Measurements from ENCODE around the gene CDH11. TPM values are rescaled to one million over a fixed set of nuclear protein-coding genes. Genes with fewer than 3 reads are reported as not detected.

CDH11 gene
- total RNA-seq, 1 experiment from 2014 or later: 0.64 TPM

DNA sequence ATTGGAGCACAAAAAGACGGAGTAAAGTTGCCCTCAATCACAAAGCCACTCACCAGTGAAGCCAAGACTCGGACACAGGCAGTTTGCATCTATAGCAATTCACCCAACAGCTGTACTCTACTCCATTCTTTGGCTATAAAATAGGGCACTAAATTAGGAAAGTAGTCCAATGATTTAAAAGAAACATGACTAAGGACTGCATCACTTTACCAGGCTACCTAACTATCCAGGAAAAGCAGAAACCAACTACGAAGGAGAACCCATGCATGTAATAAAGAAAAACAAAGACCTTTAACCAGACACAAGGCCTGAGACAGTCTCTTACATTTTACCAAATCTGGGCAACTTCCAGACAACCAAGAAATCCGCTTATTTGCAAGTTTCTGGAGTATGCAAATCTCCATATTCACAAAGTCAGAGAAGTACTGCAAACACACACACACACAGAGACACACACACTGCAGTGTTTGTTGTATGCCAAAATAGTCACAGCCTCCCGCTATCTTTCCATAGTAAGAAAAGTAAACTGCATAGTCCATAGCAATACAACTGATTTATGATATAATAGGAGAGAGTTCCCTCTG lies 59.8 kb downstream of the CDH11 start:
- no peak overlapping the region for H3K27ac ChIP-seq (ENCODE audit: low read length)
- H3K36me3 ChIP-seq (ENCODE audit: control insufficient read depth, insufficient read depth, low read length): no peaks in the 10 kb centered on the region
- H3K4me1 ChIP-seq (ENCODE audit: control insufficient read depth, insufficient read depth, low read length): no peaks in the 10 kb centered on the region
- H3K4me3 ChIP-seq (ENCODE audit: low read depth in 2 of 2, low read length in 2 of 2): no peak overlapping the region
- intact Hi-C loops (cut with micrococcal nuclease; ENCODE audit: unreplicated experiment): no loop called here
- no peak for DNase-seq (ENCODE audit: low read depth, low spot score)
- no peak for ATAC-seq
- no peaks in the 10 kb centered on the region; the same call in 1 of the 2 replicates for H3K27me3 ChIP-seq (ENCODE audit: control insufficient read depth, insufficient read depth, low read length)
- BruUV-seq (replicated peaks): no TSS peak
- TF ChIP-seq, protein P1, sequence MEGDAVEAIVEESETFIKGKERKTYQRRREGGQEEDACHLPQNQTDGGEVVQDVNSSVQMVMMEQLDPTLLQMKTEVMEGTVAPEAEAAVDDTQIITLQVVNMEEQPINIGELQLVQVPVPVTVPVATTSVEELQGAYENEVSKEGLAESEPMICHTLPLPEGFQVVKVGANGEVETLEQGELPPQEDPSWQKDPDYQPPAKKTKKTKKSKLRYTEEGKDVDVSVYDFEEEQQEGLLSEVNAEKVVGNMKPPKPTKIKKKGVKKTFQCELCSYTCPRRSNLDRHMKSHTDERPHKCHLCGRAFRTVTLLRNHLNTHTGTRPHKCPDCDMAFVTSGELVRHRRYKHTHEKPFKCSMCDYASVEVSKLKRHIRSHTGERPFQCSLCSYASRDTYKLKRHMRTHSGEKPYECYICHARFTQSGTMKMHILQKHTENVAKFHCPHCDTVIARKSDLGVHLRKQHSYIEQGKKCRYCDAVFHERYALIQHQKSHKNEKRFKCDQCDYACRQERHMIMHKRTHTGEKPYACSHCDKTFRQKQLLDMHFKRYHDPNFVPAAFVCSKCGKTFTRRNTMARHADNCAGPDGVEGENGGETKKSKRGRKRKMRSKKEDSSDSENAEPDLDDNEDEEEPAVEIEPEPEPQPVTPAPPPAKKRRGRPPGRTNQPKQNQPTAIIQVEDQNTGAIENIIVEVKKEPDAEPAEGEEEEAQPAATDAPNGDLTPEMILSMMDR (IDR thresholded peaks at IDR 0.05): no peak
- no peak for TF ChIP-seq POLR2AphosphoS5 (IDR thresholded peaks at IDR 0.05; ENCODE audit: low read depth, low read length)
- no peak for TF ChIP-seq TCF7L2 (IDR thresholded peaks at IDR 0.05; ENCODE audit: low read depth, low read length)
- TF ChIP-seq, protein P2, sequence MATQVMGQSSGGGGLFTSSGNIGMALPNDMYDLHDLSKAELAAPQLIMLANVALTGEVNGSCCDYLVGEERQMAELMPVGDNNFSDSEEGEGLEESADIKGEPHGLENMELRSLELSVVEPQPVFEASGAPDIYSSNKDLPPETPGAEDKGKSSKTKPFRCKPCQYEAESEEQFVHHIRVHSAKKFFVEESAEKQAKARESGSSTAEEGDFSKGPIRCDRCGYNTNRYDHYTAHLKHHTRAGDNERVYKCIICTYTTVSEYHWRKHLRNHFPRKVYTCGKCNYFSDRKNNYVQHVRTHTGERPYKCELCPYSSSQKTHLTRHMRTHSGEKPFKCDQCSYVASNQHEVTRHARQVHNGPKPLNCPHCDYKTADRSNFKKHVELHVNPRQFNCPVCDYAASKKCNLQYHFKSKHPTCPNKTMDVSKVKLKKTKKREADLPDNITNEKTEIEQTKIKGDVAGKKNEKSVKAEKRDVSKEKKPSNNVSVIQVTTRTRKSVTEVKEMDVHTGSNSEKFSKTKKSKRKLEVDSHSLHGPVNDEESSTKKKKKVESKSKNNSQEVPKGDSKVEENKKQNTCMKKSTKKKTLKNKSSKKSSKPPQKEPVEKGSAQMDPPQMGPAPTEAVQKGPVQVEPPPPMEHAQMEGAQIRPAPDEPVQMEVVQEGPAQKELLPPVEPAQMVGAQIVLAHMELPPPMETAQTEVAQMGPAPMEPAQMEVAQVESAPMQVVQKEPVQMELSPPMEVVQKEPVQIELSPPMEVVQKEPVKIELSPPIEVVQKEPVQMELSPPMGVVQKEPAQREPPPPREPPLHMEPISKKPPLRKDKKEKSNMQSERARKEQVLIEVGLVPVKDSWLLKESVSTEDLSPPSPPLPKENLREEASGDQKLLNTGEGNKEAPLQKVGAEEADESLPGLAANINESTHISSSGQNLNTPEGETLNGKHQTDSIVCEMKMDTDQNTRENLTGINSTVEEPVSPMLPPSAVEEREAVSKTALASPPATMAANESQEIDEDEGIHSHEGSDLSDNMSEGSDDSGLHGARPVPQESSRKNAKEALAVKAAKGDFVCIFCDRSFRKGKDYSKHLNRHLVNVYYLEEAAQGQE (IDR thresholded peaks at IDR 0.05; ENCODE audit: insufficient read depth in 1 of 2, low read depth in 2 of 2, low read length in 1 of 2): no peak
- no peak for TF ChIP-seq SIN3A (IDR thresholded peaks at IDR 0.05; ENCODE audit: borderline replicate concordance, insufficient read depth, low read depth, low read length)
- POLR2A ChIA-PET: no interaction called here
- in situ Hi-C loops (cut with HindIII; ENCODE audit: low pct_unique_long_range_greater_than_20kb, low sequenced_read_pairs): no loop called here
- H3K9me3 ChIP-seq (ENCODE audit: control insufficient read depth, insufficient read depth, low read depth, low read length): no peaks in the 10 kb centered on the region
- CTCF ChIA-PET: no interaction called here

DNA sequence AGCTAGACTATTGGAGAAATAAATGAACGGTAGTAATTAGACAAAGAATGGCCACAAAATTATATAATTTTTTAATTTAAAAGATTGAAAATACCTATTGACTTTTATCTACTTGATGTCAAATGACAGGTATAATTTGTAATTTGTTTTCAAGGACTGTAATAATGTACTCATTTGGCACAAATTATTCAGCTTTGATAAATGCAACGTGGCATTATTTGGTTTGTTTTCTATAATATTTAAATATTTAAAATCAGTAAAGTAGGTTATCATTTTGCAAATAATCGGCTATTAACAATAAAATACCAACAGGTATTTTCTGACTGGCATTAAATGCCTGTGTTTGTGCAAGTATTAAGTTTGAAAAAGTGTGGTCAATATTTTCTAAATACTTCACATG lies 60.6 kb downstream of the CDH11 start:
- H3K36me3 ChIP-seq (ENCODE audit: control insufficient read depth, insufficient read depth, low read length): no peaks in the 10 kb centered on the region
- ATAC-seq (no peak), DNase-seq (ENCODE audit: low read depth, low spot score) (no peak)
- intact Hi-C loops (cut with micrococcal nuclease; ENCODE audit: unreplicated experiment) (no loop called here), in situ Hi-C loops (cut with HindIII; ENCODE audit: low pct_unique_long_range_greater_than_20kb, low sequenced_read_pairs) (no loop called here)
- ChIA-PET POLR2A (no interaction called here), CTCF (no interaction called here)
- no peaks in the 10 kb centered on the region for H3K4me1 ChIP-seq (ENCODE audit: control insufficient read depth, insufficient read depth, low read length)
- no peaks in the 10 kb centered on the region for H3K9me3 ChIP-seq (ENCODE audit: control insufficient read depth, insufficient read depth, low read depth, low read length)
- no peak overlapping the region for H3K4me3 ChIP-seq (ENCODE audit: low read depth in 2 of 2, low read length in 2 of 2)
- H3K27me3 ChIP-seq (ENCODE audit: control insufficient read depth, insufficient read depth, low read length): no peaks in the 10 kb centered on the region; the same call in 1 of the 2 replicates
- BruUV-seq (replicated peaks): no TSS peak
- no peak for TF ChIP-seq POLR2AphosphoS5 (IDR thresholded peaks at IDR 0.05; ENCODE audit: low read depth, low read length)
- TF ChIP-seq, protein P2 (IDR thresholded peaks at IDR 0.05; ENCODE audit: insufficient read depth in 1 of 2, low read depth in 2 of 2, low read length in 1 of 2): no peak
- TF ChIP-seq SIN3A (IDR thresholded peaks at IDR 0.05; ENCODE audit: borderline replicate concordance, insufficient read depth, low read depth, low read length): no peak
- TF ChIP-seq TCF7L2 (IDR thresholded peaks at IDR 0.05; ENCODE audit: low read depth, low read length): no peak
- TF ChIP-seq, protein P1 (IDR thresholded peaks at IDR 0.05): no peak
- H3K27ac ChIP-seq (ENCODE audit: low read length): no peak overlapping the region
